Psoas muscle (tissue), 8 donors: ENCODE results near the gene RAB22A. TPM values are rescaled to one million over a fixed set of nuclear protein-coding genes. Genes with fewer than 3 reads are reported as not detected.

Experiments
- ATAC-seq, 4 donors: fragments of 200-7000 bp; cut with Tn5 transposase; one replicate each; pipeline ENCODE4 v1.9.1; 2020; ENCODE audit warnings: moderate library complexity in 3 of 4, mild to moderate bottlenecking in 2 of 4
- DNase-seq, 2 donors: peaks; one replicate each; pipeline ENCODE4 v3.0.0-alpha.2; 2020
- H3K27ac ChIP-seq: fragments of 200-600 bp; one replicate; pipeline ENCODE4 v1.8.0; 2022
- H3K27me3 ChIP-seq, 3 donors: fragments of 200-600 bp in 1 of 3; one replicate each; pipeline versions ENCODE4 v1.6.1 to v1.8.0; 2013 to 2022; ENCODE audit warnings: low read length in 2 of 3, mild to moderate bottlenecking in 2 of 3, moderate library complexity in 1 of 3; ENCODE audit not compliant: insufficient read depth in 3 of 3
- H3K36me3 ChIP-seq, 2 donors: fragments of 200-600 bp in 1 of 2; one replicate each; pipeline versions ENCODE4 v1.6.1 to v1.8.0; 2013 to 2022; ENCODE audit warnings: low read depth in 1 of 2, mild to moderate bottlenecking in 1 of 2, moderate library complexity in 1 of 2; ENCODE audit not compliant: insufficient read depth in 1 of 2
- H3K4me1 ChIP-seq: fragments of 200-600 bp; one replicate; pipeline ENCODE4 v1.8.0; 2022
- H3K4me3 ChIP-seq: fragments of 200-600 bp; one replicate; pipeline ENCODE4 v1.8.0; 2022; ENCODE audit warnings: mild to moderate bottlenecking
- H3K9me3 ChIP-seq: fragments of 200-600 bp; one replicate; pipeline ENCODE4 v1.8.0; 2022
- WGBS, 3 donors: extraction: QIAGEN DNeasy Blood & Tissue Kit; methylation state at CpG; one replicate each; pipeline versions ENCODE4 v1.1.6 to v1.1.7; 2013; 5-methylcytosine and 5-hydroxymethylcytosine counted together
- intact Hi-C, 2 donors: fragments of 100-400 bp; cut with DNase I; formaldehyde crosslinking; loops; one replicate each; pipeline versions ENCODE4 v1.11.0 to v1.14.2; 2022
- polyA plus RNA-seq, 3 donors: library from polyadenylated mRNA; stranded (reverse); fragments of 200-250 nt; gene quantifications; one replicate each; pipeline ENCODE4 v1.2.3, GENCODE V29; 2013
- total RNA-seq, 4 donors: library from RNA; stranded (reverse); fragmentation: NEBNext Ultra II Directional in 2 of 4; extraction: Animal tissue kit (Norgen Biotek cat#: 25700) in 2 of 4; gene quantifications; one replicate each; pipeline versions ENCODE4 v1.2.1 to v1.2.4, GENCODE V29; 2021 to 2023
- TF ChIP-seq, protein P1 (sequence below): fragments of 200-600 bp; IDR thresholded peaks from one replicate; pipeline ENCODE4 v1.8.0; 2022; ENCODE audit warnings: antibody characterized with exemption
- donor health status: healthy with polysubstance abuse.
- donor health status: DM: no; HTN: no; CAD: no; lungs with moderate emphysema.
- donor health status: Bipolar disorder and iron deficiency.
- donor health status: healthy.
- donor health status: DM: yes; HTN: yes; CAD: no.
- donor health status: DM: no; HTN: no; CAD: no.
- donor health status: DM: no; HTN: no; CAD: no.
- donor health status: DM: yes; HTN: yes; CAD: no.

The RAB22A gene
- total and polyA plus RNA-seq, 7 donors = 3.6 to 8.5 (median 7.9) TPM

DNA sequence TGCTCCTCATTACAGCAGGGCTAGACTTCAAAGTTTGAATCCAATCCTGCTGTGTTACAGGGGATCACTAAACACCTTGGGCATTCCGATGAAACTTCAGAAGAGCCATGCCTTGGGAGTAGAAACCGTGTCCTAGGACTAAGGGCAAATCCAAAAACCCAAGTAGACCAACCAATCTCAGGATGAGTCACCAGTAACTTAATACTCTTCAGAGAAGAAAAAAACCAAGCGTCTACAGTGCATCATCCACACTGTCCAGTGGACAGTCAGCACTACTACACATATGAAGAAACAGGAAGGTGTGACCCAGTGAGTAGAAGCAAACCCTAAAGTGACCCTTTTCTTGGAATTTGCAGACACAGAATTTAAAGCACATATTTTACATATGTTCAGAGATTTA lies 40.1 kb downstream of the RAB22A start:
- peaks cover 0 to 39% of the 10 kb centered on the region in 2 donors for H3K36me3 ChIP-seq
- TF ChIP-seq, protein P1, sequence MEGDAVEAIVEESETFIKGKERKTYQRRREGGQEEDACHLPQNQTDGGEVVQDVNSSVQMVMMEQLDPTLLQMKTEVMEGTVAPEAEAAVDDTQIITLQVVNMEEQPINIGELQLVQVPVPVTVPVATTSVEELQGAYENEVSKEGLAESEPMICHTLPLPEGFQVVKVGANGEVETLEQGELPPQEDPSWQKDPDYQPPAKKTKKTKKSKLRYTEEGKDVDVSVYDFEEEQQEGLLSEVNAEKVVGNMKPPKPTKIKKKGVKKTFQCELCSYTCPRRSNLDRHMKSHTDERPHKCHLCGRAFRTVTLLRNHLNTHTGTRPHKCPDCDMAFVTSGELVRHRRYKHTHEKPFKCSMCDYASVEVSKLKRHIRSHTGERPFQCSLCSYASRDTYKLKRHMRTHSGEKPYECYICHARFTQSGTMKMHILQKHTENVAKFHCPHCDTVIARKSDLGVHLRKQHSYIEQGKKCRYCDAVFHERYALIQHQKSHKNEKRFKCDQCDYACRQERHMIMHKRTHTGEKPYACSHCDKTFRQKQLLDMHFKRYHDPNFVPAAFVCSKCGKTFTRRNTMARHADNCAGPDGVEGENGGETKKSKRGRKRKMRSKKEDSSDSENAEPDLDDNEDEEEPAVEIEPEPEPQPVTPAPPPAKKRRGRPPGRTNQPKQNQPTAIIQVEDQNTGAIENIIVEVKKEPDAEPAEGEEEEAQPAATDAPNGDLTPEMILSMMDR = no peak
- intact Hi-C loops = no loop called here
- no peak overlapping the region for H3K4me3 ChIP-seq
- ATAC-seq (peak; percentile 95 to 98 (median 98)), DNase-seq (no peak)
- H3K9me3 ChIP-seq = no peaks in the 10 kb centered on the region
- H3K27me3 ChIP-seq = no peaks in the 10 kb centered on the region
- peaks cover 12% of the 10 kb centered on the region for H3K4me1 ChIP-seq
- WGBS, 3 donors = 25 to 44% (median 26%) methylated on average over 3 of the region's 3 CpGs
- H3K27ac ChIP-seq = no peak overlapping the region

DNA sequence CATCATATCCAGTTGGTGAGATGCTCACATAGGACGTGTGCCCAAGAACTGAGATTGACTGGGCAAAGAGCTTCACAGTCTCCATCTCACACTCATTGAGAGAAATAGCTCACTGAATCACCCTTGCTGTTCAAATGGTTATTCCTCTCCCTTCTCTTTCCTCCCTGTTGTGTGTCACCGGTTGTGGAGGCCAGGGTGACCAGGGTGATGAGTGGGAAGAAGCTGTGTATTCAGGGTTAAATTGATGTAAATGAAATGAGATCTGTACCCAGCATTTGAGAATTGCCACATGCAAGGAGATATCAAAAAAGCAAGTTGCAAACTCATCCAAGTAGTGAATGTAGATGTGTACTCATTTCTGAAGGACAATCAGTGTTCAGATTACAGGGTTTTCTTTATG lies 43.0 kb downstream of the RAB22A start:
- no peak overlapping the region for H3K27ac ChIP-seq
- no peak overlapping the region for H3K4me3 ChIP-seq
- intact Hi-C loops = loop anchor here in 1 of 2 donors (10.0 kb wide), 1 partner anchor 118 kb away; no protein-coding TSS in a partner anchor

DNA sequence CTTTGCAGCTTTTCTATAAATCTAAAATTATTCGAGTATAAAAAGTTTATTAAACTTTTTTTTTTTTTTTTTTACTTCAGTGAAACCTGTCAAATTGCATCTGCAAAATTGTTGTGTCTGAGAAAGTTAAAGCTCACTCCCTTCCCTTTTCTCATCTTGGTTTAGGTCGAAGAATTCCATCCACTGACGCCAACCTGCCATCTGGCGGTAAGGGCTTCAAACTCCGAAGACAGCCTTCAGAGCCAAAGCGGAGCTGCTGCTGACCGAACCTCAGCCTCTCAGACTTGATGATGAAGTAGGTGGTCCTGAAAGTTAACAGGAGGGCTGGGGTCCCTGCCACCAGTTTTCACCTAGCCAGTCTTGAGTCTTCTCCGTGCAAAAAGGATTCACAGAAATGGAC lies 49.9 kb downstream of the RAB22A start:
- intact Hi-C loops = loop anchor here in 1 of 2 donors (10.0 kb wide), 1 partner anchor 125 kb away; no protein-coding TSS in a partner anchor
- Histone ChIP-seq H3K36me3 (peaks cover 3 to 67% of the 10 kb centered on the region in 2 donors), H3K4me3 (no peak overlapping the region), H3K27me3 (no peaks in the 10 kb centered on the region), H3K27ac (no peak overlapping the region), H3K9me3 (no peaks in the 10 kb centered on the region), H3K4me1 (no peaks in the 10 kb centered on the region)
- TF ChIP-seq, protein P1 = peak; percentile 18
- DNase-seq (no peak), ATAC-seq (no peak)
- 71 to 82% (median 75%) methylated on average over 8 of the region's 8 CpGs for WGBS, 3 donors

More for the DNA sequence above, 43.0 kb downstream of the RAB22A start:
- no peak for DNase-seq
- ATAC-seq = no peak
- no peaks in the 10 kb centered on the region for H3K9me3 ChIP-seq
- TF ChIP-seq, protein P1 = no peak
- H3K27me3 ChIP-seq = no peaks in the 10 kb centered on the region
- H3K36me3 ChIP-seq = peaks cover 3 to 47% of the 10 kb centered on the region in 2 donors
- 83 to 95% (median 85%) methylated on average over 2 of the region's 2 CpGs for WGBS, 3 donors
- H3K4me1 ChIP-seq = peaks cover 12% of the 10 kb centered on the region

DNA sequence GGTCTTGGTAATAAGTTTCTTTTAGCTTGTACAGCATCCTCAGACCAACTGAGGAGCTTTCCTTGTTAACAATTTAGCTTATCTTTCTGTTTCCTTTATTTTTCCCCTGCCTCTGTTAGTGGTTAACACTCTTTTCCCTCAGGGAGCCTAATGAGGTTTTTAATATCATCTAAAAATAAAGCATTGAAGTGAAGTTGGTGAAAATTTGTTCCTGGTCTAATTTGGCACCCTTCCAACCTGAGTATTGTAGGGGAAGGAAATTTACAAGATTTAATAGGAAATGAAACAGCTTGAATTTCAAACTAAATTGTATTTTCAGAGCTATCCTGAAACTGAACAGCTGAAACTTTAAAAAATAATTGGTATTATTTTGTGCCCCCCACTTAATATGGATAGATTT lies 51.4 kb downstream of the RAB22A start:
- H3K36me3 ChIP-seq = peaks cover 0 to 52% of the 10 kb centered on the region in 2 donors
- DNase-seq (no peak), ATAC-seq (no peak)
- H3K4me3 ChIP-seq = no peak overlapping the region
- H3K27ac ChIP-seq = no peak overlapping the region
- H3K4me1 ChIP-seq = no peaks in the 10 kb centered on the region
- intact Hi-C loops = loop anchor here in 1 of 2 donors (5.0 kb wide), 1 partner anchor 124 kb away; no protein-coding TSS in a partner anchor
- no peaks in the 10 kb centered on the region for H3K27me3 ChIP-seq
- TF ChIP-seq, protein P1 = no peak
- no peaks in the 10 kb centered on the region for H3K9me3 ChIP-seq
